CD4-positive, alpha-beta T cell treated with Interleukin-12 subunit alpha and Interleukin-12 subunit beta, for 1 hour (primary cell): ENCODE results near the gene MED27.

Experiments used
- DNase-seq: peaks from one replicate; pipeline ENCODE4 v3.0.0-alpha.2; 2020

The MED27 gene, protein sequence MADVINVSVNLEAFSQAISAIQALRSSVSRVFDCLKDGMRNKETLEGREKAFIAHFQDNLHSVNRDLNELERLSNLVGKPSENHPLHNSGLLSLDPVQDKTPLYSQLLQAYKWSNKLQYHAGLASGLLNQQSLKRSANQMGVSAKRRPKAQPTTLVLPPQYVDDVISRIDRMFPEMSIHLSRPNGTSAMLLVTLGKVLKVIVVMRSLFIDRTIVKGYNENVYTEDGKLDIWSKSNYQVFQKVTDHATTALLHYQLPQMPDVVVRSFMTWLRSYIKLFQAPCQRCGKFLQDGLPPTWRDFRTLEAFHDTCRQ

DNA sequence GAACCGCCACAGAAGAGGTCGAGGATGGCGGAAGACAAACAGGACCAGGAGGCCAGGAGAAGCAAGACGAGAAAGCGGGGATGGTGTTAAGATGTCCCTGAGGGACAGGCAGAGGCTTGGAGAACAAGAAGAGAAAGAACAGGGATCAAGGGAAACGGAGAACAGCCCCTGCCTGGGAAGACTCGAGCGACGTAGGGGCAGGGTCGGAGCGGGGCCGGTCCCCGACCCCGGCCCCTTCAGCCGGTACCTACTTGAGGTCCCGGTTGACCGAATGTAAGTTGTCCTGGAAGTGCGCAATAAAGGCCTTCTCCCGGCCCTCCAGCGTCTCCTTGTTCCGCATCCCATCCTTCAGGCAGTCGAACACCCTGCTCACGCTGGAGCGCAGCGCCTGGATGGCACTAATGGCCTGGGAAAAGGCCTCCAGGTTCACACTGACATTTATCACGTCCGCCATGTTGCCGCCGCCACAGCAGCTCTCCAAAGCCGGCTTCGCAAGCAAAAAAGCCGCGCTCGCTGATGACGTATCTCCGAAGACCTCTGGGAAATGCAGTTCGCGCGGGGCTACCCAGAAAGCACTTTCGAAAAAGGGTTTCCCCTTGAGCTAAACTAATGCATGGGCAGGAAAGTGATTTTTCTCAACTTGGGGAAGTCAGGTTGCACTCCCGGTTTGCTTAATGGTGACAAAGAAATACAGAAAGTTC lies at the start of gene MED27:
MED27 (minus strand) TSS at position 477 of the 701 bp plus-strand sequence; CDS start at position 454, 23 bp downstream.
- peak; percentile 92 for DNase-seq

GRCh38 chr9:132127888-132128534 lies 48.3 kb upstream of the MED27 start:
- no peak for DNase-seq

DNA sequence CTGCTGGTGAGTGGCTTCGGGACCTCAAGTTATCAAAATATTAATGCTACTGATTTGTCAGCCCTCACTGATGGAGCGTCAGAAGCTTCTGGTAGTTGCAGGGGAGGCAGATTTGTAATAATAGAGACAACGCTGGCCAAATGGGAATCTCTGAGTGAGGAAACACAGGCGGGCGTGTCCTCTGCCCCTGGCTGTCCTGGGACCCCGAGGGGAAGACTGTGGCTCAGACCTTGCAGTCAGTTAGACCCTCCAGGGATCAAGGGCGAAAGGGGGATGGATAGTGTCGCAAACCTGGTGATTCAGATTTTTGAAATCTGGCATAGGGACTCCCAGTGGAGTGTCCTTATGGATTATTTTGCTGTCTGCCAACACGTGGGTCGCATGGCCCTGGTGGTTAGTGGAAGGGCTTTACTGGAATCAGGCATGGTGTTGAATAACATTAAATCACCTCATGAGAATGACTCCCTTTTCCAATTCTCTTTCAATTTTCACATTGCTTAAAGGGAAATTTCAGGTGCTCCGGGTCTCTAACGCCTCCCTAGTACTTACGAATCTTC lies 47.1 kb upstream of the MED27 start:
- DNase-seq: no peak

GRCh38 chr9:132125944-132126679 lies 46.4 kb upstream of the MED27 start:
- peak; percentile 2 for DNase-seq

GRCh38 chr9:132125361-132125760 lies 45.7 kb upstream of the MED27 start:
- no peak for DNase-seq

DNA sequence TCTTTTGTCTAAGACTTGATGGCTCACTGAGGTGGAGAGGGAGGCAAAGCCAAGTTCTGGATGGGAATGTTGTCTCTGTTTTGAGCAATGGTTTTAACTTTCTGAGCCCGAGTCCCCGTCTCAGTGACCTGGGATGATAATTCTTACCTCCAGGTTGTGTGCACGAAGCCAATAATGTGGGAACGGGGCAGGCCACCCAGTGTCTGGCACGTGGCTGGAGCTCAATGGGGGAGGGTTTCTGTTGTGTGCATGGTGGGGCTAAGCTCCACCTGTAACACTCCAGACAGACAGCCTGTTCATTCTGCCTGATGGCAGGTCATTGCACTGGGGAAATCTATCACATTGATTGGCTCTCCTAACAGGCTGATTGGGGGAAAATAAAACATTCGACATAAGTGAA lies 45.1 kb upstream of the MED27 start:
- no peak for DNase-seq

DNA sequence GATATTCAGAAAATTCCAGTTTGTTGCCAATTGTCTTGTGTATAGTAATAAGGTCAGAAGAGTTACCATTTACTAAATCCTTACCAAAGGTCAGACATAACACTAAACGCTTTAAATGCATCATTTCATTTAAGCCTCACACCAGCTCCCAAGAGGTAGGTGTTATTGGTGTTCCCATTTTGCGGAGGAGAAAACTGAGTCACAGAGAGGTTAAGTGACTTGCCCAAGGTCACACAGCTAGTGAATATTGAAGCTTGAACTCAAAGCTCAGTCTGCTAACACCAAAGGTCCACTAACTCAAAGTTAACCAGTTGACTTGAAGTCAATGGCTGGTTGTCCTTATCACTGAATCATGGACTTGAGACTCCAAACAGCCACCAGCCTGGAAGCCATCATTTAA lies 41.4 kb upstream of the MED27 start:
- no peak for DNase-seq

- no peak for DNase-seq
Observed at GRCh38 chr9:132117694-132118093, 38.0 kb upstream of the MED27 start.

- no peak for DNase-seq
Observed at GRCh38 chr9:132116583-132116982, 36.9 kb upstream of the MED27 start.

GRCh38 chr9:132114102-132114707 lies 34.5 kb upstream of the MED27 start:
- DNase-seq: peak; percentile 10

DNA sequence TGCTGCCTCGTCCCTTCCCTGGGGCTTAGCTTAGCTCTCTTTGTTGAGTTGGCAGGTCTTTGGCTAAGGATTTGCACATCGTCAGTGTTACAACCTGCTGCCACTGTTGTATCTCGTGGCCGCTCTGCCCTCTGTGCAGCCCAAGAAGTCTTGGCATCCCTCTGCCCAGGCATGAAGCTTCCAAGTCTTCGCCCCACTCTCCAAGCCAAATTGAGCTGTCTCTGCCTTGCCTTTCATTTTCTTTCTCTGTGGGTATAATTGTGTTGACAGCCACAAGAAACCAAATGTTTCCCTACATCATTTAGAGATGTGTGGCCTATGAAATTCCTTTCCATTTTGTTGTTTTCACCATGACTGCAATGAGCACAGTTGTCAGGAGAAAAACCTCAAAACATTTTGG lies 29.6 kb upstream of the MED27 start:
- DNase-seq: no peak

DNA sequence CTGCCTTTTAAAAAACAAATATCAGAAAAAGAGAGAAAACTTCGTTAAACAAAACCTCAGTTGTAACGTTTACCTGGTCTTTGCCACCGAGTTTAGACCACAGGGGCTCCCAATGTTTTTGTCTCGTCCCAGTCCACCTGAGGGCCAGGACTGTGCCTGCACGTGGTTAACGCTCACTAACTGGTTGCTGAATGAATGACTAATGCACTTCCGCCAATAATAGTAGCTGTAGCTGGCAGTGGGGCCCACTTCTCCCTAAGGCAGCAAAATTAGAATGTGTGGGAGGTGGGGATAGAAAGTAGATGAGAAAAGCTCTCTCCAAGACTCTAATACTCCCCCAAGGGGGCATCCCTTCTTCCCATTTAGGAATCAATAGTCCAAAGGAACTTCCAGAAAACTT lies 29.1 kb upstream of the MED27 start:
- DNase-seq: no peak

- no peak for DNase-seq
Observed at GRCh38 chr9:132099741-132100407, 20.2 kb upstream of the MED27 start.

DNA sequence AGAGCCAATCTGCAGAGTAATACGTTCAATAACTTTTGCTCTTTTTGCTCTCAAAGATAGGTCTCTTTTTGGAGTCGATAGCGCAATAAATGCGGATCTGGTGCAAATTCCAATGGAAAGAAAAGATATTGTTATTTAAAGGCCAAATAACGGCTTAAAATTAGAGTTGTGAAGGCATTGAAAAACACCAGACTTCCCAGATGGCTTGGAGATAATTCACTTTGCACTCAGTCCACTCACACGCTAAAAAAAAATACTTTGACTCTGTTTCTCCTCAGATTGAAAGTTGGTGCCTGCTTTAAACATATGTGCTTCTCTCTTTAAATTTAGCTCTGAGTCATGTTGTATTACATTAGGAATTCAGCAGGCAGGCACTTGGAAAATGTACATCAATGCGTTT lies 19.5 kb upstream of the MED27 start:
- DNase-seq: no peak

DNA sequence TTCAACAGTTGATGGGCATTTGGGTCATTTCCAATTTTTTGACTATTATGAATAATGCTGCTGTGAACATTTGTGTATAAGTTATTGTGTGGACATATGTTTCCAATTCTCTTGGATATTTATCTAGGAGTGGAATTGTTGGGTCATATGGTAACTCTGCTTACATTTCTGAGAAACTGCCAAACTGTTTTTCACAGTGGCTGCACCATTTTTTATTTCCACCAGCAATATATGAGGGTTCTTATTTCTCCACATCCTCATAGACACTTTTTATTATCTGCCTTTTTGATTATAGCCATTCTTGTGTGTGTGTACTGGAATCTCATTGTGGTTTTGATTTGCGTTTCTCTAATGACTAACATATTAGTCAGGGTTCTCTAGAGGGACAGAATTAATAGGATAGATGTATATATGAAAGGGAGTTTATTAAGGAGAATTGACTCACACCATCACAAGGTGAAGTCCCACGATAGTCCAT lies 14.7 kb upstream of the MED27 start:
- DNase-seq: no peak

GRCh38 chr9:132090771-132091170 lies 11.1 kb upstream of the MED27 start:
- DNase-seq: no peak

- no peak for DNase-seq
Observed at GRCh38 chr9:132087438-132088030, 7.9 kb upstream of the MED27 start.

- no peak for DNase-seq
Observed at GRCh38 chr9:132082188-132082587, 2.5 kb upstream of the MED27 start.

DNA sequence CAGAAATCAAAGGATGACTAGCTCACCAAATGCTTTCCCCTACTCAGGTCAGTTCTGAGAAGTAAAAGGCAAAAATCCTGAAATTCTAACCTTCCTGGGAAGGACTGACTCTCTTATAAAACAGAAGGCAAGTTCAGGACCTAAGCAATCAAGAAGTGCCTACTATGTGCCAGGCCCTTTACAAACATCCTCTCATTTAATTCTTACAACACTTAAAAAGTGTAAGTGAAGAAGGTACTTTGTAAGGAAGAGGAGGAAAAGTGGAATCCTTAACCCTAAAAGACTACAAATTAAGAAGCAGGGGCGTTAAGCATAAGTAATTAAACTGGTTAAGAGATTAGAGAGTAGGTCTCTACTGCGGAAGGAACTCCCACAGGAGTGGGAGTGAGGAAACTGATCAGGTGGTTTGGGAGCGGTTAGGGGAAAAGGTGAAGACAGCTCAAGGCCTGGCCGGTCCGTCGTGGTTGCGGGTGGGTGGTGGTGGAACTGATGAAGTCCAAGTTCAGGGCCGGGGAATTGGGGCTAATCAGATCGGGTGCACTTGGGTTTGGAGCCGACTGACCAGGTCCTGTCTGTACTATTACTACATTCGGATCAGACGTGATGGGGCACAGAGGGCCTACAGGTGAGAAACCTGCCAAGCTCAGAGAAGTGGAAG lies 839 bp downstream of the MED27 start:
- DNase-seq: peak; percentile 3

- DNase-seq: peak; percentile 50
Observed at GRCh38 chr9:132077881-132078698, 1.6 kb downstream of the MED27 start.
